Caco-2 (cell line): Measurements from ENCODE around the gene CRYBG3. TPM values are rescaled to one million over a fixed set of nuclear protein-coding genes. Genes with fewer than 3 reads are reported as not detected.

Experiments used
- BruUV-seq: library from RNA; stranded (reverse); fragments of 400-500 nt; replicated peaks from 2 replicates; lab custom pipeline; 2021; lab: Mats Ljungman, UMichigan
- CTCF ChIA-PET: fragments of 300-600 bp; sonication (Branson Sonifier 250); formaldehyde crosslinking; loops from one replicate; lab custom pipeline; 2022; ENCODE audit warnings: antibody characterized with exemption; lab: Charles Lee
- POLR2A ChIA-PET: fragments of 300-600 bp; sonication (Branson Sonifier 250); formaldehyde crosslinking; loops from one replicate; lab custom pipeline; 2022; ENCODE audit warnings: antibody characterized with exemption; lab: Charles Lee
- DNase-seq, 2 experiments: peaks; one replicate each; pipeline versions ENCODE4 v3.0.0 to v3.0.0-alpha.2; 2020 to 2022
- H3K27me3 ChIP-seq: replicated peaks from 2 replicates; pipeline ENCODE4 v1.6.0; 2011; ENCODE audit warnings: low read length; ENCODE audit not compliant: control insufficient read depth, insufficient read depth
- H3K36me3 ChIP-seq: 2 replicates; pipeline ENCODE4 v1.5.1; 2011; ENCODE audit warnings: low read length; ENCODE audit not compliant: control insufficient read depth, insufficient read depth
- H3K4me1 ChIP-seq: fragments of 250-450 bp; sonication (Bioruptor Pico); 2 replicates; pipeline ENCODE4 v1.5.1; 2020; ENCODE audit warnings: mild to moderate bottlenecking
- H3K4me3 ChIP-seq: 2 replicates; pipeline ENCODE4 v1.5.1; 2011; ENCODE audit warnings: low read depth, mild to moderate bottlenecking, control low read depth, low read length
- H3K9me3 ChIP-seq: fragments of 250-450 bp; sonication (Bioruptor Pico); 2 replicates; pipeline ENCODE4 v1.5.1; 2020; ENCODE audit warnings: mild to moderate bottlenecking, moderate library complexity
- H3K27ac Mint-ChIP-seq: one replicate; pipeline ENCODE4 v1.8.0; 2022; ENCODE audit warnings: mixed read lengths; ENCODE audit not compliant: unreplicated experiment
- H3K27me3 Mint-ChIP-seq: one replicate; pipeline ENCODE4 v1.8.0; 2022; ENCODE audit warnings: mixed read lengths; ENCODE audit not compliant: insufficient read depth, unreplicated experiment
- H3K36me3 Mint-ChIP-seq: one replicate; pipeline ENCODE4 v1.8.0; 2022; ENCODE audit warnings: mild to moderate bottlenecking, mixed read lengths; ENCODE audit not compliant: insufficient read depth, unreplicated experiment
- H3K4me1 Mint-ChIP-seq: one replicate; pipeline ENCODE4 v1.8.0; 2022; ENCODE audit warnings: low read depth, mixed read lengths; ENCODE audit not compliant: unreplicated experiment
- H3K4me3 Mint-ChIP-seq: one replicate; pipeline ENCODE4 v1.8.0; 2022; ENCODE audit warnings: mild to moderate bottlenecking, moderate library complexity, mixed read lengths; ENCODE audit not compliant: unreplicated experiment
- H3K9me3 Mint-ChIP-seq: one replicate; pipeline ENCODE4 v1.8.0; 2022; ENCODE audit warnings: mixed read lengths; ENCODE audit not compliant: unreplicated experiment
- intact Hi-C: fragments of 100-400 bp; cut with micrococcal nuclease; formaldehyde crosslinking; loops from one replicate; pipeline ENCODE4 v1.10.0; 2022; ENCODE audit not compliant: unreplicated experiment
- total RNA-seq: library from RNA; stranded (reverse); gene quantifications from 2 replicates; pipeline ENCODE4 v1.2.3, GENCODE V29; 2022
- TF ChIP-seq, protein P1 (sequence below), 2 experiments: fragments of 200-600 bp in 1 of 2; IDR thresholded peaks; 1 replicate in 1 of 2; 2 replicates in 1 of 2; pipeline versions ENCODE4 v1.5.1 to v1.8.0; 2011 to 2022; ENCODE audit warnings: antibody characterized with exemption in 1 of 2, control low read depth in 1 of 2, inconsistent platforms in 1 of 2, low read depth in 1 of 2, low read length in 1 of 2, mild to moderate bottlenecking in 1 of 2, moderate library complexity in 1 of 2; ENCODE audit not compliant: insufficient read depth in 1 of 2, severe bottlenecking in 1 of 2, unreplicated experiment in 1 of 2

CRYBG3 gene
- total RNA-seq, 1 experiment from 2014 or later: 1.3 TPM

DNA sequence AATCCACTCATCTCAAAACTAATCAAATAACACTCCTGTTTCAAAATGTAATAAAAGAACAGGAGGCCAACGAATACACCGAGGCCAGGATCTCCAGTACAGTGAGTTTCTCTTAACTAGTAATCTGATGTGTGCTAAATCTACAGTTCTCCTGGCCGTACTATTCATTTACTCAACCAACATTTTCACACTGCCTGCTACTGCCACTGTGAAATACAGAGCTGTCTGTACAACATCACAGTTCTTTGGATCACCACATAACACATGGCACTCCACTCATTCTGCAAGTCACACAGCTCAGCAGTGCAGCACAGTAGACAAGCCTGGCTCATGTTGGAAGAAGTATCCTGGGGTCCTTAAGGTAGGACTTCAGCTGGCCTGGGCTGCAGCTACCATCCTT, 128.5 kb downstream of the CRYBG3 start:
- Mint-ChIP-seq H3K4me3 (no peak overlapping the region), H3K27ac (no peak overlapping the region)

GRCh38 chr3:97952280-97952679, 130.5 kb downstream of the CRYBG3 start:
- H3K9me3 ChIP-seq: no peaks in the 10 kb centered on the region
- TF ChIP-seq, protein P1, sequence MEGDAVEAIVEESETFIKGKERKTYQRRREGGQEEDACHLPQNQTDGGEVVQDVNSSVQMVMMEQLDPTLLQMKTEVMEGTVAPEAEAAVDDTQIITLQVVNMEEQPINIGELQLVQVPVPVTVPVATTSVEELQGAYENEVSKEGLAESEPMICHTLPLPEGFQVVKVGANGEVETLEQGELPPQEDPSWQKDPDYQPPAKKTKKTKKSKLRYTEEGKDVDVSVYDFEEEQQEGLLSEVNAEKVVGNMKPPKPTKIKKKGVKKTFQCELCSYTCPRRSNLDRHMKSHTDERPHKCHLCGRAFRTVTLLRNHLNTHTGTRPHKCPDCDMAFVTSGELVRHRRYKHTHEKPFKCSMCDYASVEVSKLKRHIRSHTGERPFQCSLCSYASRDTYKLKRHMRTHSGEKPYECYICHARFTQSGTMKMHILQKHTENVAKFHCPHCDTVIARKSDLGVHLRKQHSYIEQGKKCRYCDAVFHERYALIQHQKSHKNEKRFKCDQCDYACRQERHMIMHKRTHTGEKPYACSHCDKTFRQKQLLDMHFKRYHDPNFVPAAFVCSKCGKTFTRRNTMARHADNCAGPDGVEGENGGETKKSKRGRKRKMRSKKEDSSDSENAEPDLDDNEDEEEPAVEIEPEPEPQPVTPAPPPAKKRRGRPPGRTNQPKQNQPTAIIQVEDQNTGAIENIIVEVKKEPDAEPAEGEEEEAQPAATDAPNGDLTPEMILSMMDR (IDR thresholded peaks at IDR 0.05; ENCODE audit: insufficient read depth in 1 of 2, low read depth in 1 of 2, low read length in 1 of 2, severe bottlenecking in 1 of 2, unreplicated experiment in 1 of 2): no peak
- H3K4me1 ChIP-seq: no peaks in the 10 kb centered on the region
- no TSS peak for BruUV-seq
- intact Hi-C loops: no loop called here
- H3K27me3 Mint-ChIP-seq: no peaks in the 10 kb centered on the region
- no peak for DNase-seq
- H3K36me3 ChIP-seq: no peaks in the 10 kb centered on the region
- H3K4me3 Mint-ChIP-seq: no peak overlapping the region
- H3K4me1 Mint-ChIP-seq: no peaks in the 10 kb centered on the region
- POLR2A ChIA-PET: no interaction called here
- H3K9me3 Mint-ChIP-seq: no peaks in the 10 kb centered on the region
- no peak overlapping the region for H3K27ac Mint-ChIP-seq
- CTCF ChIA-PET: no interaction called here
- peaks cover 18% of the 10 kb centered on the region for H3K36me3 Mint-ChIP-seq
- H3K27me3 ChIP-seq: no peaks in the 10 kb centered on the region
- H3K4me3 ChIP-seq: no peak overlapping the region

More for the DNA sequence above, 128.5 kb downstream of the CRYBG3 start:
- H3K9me3 Mint-ChIP-seq: no peaks in the 10 kb centered on the region
- H3K4me1 ChIP-seq: no peaks in the 10 kb centered on the region
- H3K4me3 ChIP-seq: no peak overlapping the region
- TF ChIP-seq, protein P1 (IDR thresholded peaks at IDR 0.05; ENCODE audit: insufficient read depth in 1 of 2, low read depth in 1 of 2, low read length in 1 of 2, severe bottlenecking in 1 of 2, unreplicated experiment in 1 of 2): no peak
- no peaks in the 10 kb centered on the region for H3K27me3 ChIP-seq
- peaks cover 22% of the 10 kb centered on the region for H3K36me3 Mint-ChIP-seq
- no peaks in the 10 kb centered on the region for H3K27me3 Mint-ChIP-seq
- POLR2A ChIA-PET: no interaction called here
- no peaks in the 10 kb centered on the region for H3K4me1 Mint-ChIP-seq
- no peaks in the 10 kb centered on the region for H3K36me3 ChIP-seq
- H3K9me3 ChIP-seq: no peaks in the 10 kb centered on the region
- no peak for DNase-seq
- CTCF ChIA-PET: no interaction called here
- intact Hi-C loops: no loop called here
- no TSS peak for BruUV-seq

GRCh38 chr3:97952872-97953271, 131.1 kb downstream of the CRYBG3 start:
- TF ChIP-seq, protein P1 (IDR thresholded peaks at IDR 0.05; ENCODE audit: insufficient read depth in 1 of 2, low read depth in 1 of 2, low read length in 1 of 2, severe bottlenecking in 1 of 2, unreplicated experiment in 1 of 2): no peak
- H3K4me1 ChIP-seq: no peaks in the 10 kb centered on the region
- intact Hi-C loops: no loop called here
- no peaks in the 10 kb centered on the region for H3K9me3 Mint-ChIP-seq
- H3K36me3 ChIP-seq: no peaks in the 10 kb centered on the region
- H3K4me1 Mint-ChIP-seq: no peaks in the 10 kb centered on the region
- no peak overlapping the region for H3K4me3 Mint-ChIP-seq
- POLR2A ChIA-PET: no interaction called here
- CTCF ChIA-PET: no interaction called here
- no peaks in the 10 kb centered on the region for H3K9me3 ChIP-seq
- H3K36me3 Mint-ChIP-seq: peaks cover 18% of the 10 kb centered on the region
- DNase-seq: no peak
- H3K4me3 ChIP-seq: no peak overlapping the region
- H3K27me3 ChIP-seq: no peaks in the 10 kb centered on the region
- no TSS peak for BruUV-seq
- H3K27me3 Mint-ChIP-seq: no peaks in the 10 kb centered on the region
- H3K27ac Mint-ChIP-seq: no peak overlapping the region
